WTC11 (cell line): Measurements from ENCODE around the gene HECW1.

Experiments
- CTCF ChIP-seq: fragments of 200-600 bp; IDR thresholded peaks from 2 replicates; pipeline ENCODE4 v1.8.0; 2022; ENCODE audit warnings: antibody characterized with exemption
- ELF4 ChIP-seq: sonication (generic); formaldehyde crosslinking; IDR thresholded peaks from 2 replicates; pipeline ENCODE4 v1.8.1; 2022; ENCODE audit warnings: low read depth, mild to moderate bottlenecking, moderate library complexity, missing genetic modification reagents
- MAX ChIP-seq: sonication (generic); formaldehyde crosslinking; IDR thresholded peaks from 2 replicates; pipeline ENCODE4 v1.8.0; 2022; ENCODE audit warnings: mild to moderate bottlenecking, missing genetic modification reagents
- MXD4 ChIP-seq: fragments of 250-450 bp; sonication (Bioruptor Pico); IDR thresholded peaks from 2 replicates; pipeline ENCODE4 v1.8.0; 2021; ENCODE audit warnings: mild to moderate bottlenecking, moderate library complexity, borderline replicate concordance
- NFYB ChIP-seq: sonication (generic); formaldehyde crosslinking; conservative IDR thresholded peaks from 2 replicates; pipeline ENCODE4 v1.8.0; 2022; ENCODE audit warnings: low read depth, missing genetic modification reagents
- SP1 ChIP-seq: sonication (generic); formaldehyde crosslinking; conservative IDR thresholded peaks from 2 replicates; pipeline ENCODE4 v1.8.1; 2022; ENCODE audit warnings: missing genetic modification reagents
- ZBTB21 ChIP-seq: sonication (generic); formaldehyde crosslinking; IDR thresholded peaks from 2 replicates; pipeline ENCODE4 v1.8.1; 2023; ENCODE audit warnings: mild to moderate bottlenecking, missing genetic modification reagents, borderline replicate concordance
- ZNF121 ChIP-seq: sonication (generic); formaldehyde crosslinking; IDR thresholded peaks from 2 replicates; pipeline ENCODE4 v1.8.0; 2023; ENCODE audit warnings: missing genetic modification reagents
- ZNF138 ChIP-seq: sonication (generic); formaldehyde crosslinking; conservative IDR thresholded peaks from 2 replicates; pipeline ENCODE4 v1.8.1; 2022; ENCODE audit warnings: mild to moderate bottlenecking, moderate library complexity, missing genetic modification reagents
- ZNF423 ChIP-seq: fragments of 250-450 bp; sonication (Bioruptor Pico); IDR thresholded peaks from 2 replicates; pipeline ENCODE4 v2.1.2; 2022; ENCODE audit warnings: mild to moderate bottlenecking, moderate library complexity
- TF ChIP-seq, protein P1 (sequence below): sonication (generic); formaldehyde crosslinking; IDR thresholded peaks from 2 replicates; pipeline ENCODE4 v1.8.0; 2023; ENCODE audit warnings: mild to moderate bottlenecking, missing genetic modification reagents
- TF ChIP-seq, protein P2 (sequence below): sonication (generic); formaldehyde crosslinking; IDR thresholded peaks from 2 replicates; pipeline ENCODE4 v1.8.0; 2022; ENCODE audit warnings: missing genetic modification reagents
- TF ChIP-seq, protein P3 (sequence below): sonication (generic); formaldehyde crosslinking; IDR thresholded peaks from 2 replicates; pipeline ENCODE4 v1.8.0; 2023; ENCODE audit warnings: missing genetic modification reagents, mild to moderate bottlenecking, borderline replicate concordance
- TF ChIP-seq, protein P4 (sequence below): sonication (generic); formaldehyde crosslinking; IDR thresholded peaks from 2 replicates; pipeline ENCODE4 v1.8.1; 2023; ENCODE audit warnings: mild to moderate bottlenecking, missing genetic modification reagents, moderate library complexity

- TF ChIP-seq MAX (CRISPR knock-in tag) (no peak), SP1 (CRISPR knock-in tag) (no peak), ZBTB21 (CRISPR knock-in tag) (no peak), CTCF (no peak), NFYB (CRISPR knock-in tag) (no peak), ZNF423 (CRISPR knock-in tag) (no peak), ZNF121 (CRISPR knock-in tag) (no peak), ZNF138 (CRISPR knock-in tag) (no peak), ELF4 (CRISPR knock-in tag) (no peak), MXD4 (CRISPR knock-in tag) (no peak)
- TF ChIP-seq, protein P1, sequence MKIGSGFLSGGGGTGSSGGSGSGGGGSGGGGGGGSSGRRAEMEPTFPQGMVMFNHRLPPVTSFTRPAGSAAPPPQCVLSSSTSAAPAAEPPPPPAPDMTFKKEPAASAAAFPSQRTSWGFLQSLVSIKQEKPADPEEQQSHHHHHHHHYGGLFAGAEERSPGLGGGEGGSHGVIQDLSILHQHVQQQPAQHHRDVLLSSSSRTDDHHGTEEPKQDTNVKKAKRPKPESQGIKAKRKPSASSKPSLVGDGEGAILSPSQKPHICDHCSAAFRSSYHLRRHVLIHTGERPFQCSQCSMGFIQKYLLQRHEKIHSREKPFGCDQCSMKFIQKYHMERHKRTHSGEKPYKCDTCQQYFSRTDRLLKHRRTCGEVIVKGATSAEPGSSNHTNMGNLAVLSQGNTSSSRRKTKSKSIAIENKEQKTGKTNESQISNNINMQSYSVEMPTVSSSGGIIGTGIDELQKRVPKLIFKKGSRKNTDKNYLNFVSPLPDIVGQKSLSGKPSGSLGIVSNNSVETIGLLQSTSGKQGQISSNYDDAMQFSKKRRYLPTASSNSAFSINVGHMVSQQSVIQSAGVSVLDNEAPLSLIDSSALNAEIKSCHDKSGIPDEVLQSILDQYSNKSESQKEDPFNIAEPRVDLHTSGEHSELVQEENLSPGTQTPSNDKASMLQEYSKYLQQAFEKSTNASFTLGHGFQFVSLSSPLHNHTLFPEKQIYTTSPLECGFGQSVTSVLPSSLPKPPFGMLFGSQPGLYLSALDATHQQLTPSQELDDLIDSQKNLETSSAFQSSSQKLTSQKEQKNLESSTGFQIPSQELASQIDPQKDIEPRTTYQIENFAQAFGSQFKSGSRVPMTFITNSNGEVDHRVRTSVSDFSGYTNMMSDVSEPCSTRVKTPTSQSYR (CRISPR knock-in tag): no peak
- TF ChIP-seq, protein P2, sequence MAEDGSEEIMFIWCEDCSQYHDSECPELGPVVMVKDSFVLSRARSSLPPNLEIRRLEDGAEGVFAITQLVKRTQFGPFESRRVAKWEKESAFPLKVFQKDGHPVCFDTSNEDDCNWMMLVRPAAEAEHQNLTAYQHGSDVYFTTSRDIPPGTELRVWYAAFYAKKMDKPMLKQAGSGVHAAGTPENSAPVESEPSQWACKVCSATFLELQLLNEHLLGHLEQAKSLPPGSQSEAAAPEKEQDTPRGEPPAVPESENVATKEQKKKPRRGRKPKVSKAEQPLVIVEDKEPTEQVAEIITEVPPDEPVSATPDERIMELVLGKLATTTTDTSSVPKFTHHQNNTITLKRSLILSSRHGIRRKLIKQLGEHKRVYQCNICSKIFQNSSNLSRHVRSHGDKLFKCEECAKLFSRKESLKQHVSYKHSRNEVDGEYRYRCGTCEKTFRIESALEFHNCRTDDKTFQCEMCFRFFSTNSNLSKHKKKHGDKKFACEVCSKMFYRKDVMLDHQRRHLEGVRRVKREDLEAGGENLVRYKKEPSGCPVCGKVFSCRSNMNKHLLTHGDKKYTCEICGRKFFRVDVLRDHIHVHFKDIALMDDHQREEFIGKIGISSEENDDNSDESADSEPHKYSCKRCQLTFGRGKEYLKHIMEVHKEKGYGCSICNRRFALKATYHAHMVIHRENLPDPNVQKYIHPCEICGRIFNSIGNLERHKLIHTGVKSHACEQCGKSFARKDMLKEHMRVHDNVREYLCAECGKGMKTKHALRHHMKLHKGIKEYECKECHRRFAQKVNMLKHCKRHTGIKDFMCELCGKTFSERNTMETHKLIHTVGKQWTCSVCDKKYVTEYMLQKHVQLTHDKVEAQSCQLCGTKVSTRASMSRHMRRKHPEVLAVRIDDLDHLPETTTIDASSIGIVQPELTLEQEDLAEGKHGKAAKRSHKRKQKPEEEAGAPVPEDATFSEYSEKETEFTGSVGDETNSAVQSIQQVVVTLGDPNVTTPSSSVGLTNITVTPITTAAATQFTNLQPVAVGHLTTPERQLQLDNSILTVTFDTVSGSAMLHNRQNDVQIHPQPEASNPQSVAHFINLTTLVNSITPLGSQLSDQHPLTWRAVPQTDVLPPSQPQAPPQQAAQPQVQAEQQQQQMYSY: no peak
- TF ChIP-seq, protein P3, sequence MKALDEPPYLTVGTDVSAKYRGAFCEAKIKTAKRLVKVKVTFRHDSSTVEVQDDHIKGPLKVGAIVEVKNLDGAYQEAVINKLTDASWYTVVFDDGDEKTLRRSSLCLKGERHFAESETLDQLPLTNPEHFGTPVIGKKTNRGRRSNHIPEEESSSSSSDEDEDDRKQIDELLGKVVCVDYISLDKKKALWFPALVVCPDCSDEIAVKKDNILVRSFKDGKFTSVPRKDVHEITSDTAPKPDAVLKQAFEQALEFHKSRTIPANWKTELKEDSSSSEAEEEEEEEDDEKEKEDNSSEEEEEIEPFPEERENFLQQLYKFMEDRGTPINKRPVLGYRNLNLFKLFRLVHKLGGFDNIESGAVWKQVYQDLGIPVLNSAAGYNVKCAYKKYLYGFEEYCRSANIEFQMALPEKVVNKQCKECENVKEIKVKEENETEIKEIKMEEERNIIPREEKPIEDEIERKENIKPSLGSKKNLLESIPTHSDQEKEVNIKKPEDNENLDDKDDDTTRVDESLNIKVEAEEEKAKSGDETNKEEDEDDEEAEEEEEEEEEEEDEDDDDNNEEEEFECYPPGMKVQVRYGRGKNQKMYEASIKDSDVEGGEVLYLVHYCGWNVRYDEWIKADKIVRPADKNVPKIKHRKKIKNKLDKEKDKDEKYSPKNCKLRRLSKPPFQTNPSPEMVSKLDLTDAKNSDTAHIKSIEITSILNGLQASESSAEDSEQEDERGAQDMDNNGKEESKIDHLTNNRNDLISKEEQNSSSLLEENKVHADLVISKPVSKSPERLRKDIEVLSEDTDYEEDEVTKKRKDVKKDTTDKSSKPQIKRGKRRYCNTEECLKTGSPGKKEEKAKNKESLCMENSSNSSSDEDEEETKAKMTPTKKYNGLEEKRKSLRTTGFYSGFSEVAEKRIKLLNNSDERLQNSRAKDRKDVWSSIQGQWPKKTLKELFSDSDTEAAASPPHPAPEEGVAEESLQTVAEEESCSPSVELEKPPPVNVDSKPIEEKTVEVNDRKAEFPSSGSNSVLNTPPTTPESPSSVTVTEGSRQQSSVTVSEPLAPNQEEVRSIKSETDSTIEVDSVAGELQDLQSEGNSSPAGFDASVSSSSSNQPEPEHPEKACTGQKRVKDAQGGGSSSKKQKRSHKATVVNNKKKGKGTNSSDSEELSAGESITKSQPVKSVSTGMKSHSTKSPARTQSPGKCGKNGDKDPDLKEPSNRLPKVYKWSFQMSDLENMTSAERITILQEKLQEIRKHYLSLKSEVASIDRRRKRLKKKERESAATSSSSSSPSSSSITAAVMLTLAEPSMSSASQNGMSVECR (CRISPR knock-in tag): no peak
- TF ChIP-seq, protein P4, sequence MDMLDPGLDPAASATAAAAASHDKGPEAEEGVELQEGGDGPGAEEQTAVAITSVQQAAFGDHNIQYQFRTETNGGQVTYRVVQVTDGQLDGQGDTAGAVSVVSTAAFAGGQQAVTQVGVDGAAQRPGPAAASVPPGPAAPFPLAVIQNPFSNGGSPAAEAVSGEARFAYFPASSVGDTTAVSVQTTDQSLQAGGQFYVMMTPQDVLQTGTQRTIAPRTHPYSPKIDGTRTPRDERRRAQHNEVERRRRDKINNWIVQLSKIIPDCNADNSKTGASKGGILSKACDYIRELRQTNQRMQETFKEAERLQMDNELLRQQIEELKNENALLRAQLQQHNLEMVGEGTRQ (CRISPR knock-in tag): no peak
These were observed 389.4 kb downstream of the HECW1 start for GRCh38 chr7:43501870-43502269.
